GM23248 (cell line): ENCODE measurements around the gene NIPA2. TPM values are rescaled to one million over a fixed set of nuclear protein-coding genes. Genes with fewer than 3 reads are reported as not detected.
A peak's percentile ranks its signal among the peaks of the same experiment; 100 is the strongest.

Experiments
- DNase-seq: peaks from one replicate; pipeline ENCODE4 v3.0.0-alpha.2; 2015
- H2AFZ ChIP-seq: fragments of 200-600 bp; sonication (generic); 2 replicates; pipeline ENCODE4 v1.6.1; 2016; ENCODE audit warnings: antibody characterized with exemption
- H3F3A ChIP-seq: fragments of 200-600 bp; sonication (generic); 2 replicates; pipeline ENCODE4 v1.6.1; 2016; ENCODE audit warnings: mild to moderate bottlenecking, antibody characterized with exemption, mixed run types; ENCODE audit not compliant: insufficient read depth
- H3K27ac ChIP-seq: fragments of 200-600 bp; sonication (generic); 2 replicates; pipeline ENCODE4 v1.5.1; 2016; ENCODE audit warnings: mild to moderate bottlenecking
- H3K27me3 ChIP-seq: fragments of 200-600 bp; sonication (generic); replicated peaks from 2 replicates; pipeline ENCODE4 v1.6.1; 2016; ENCODE audit warnings: mild to moderate bottlenecking; ENCODE audit not compliant: insufficient read depth
- H3K36me3 ChIP-seq: fragments of 200-600 bp; sonication (generic); 2 replicates; pipeline ENCODE4 v1.6.1; 2016; ENCODE audit warnings: low read depth, mild to moderate bottlenecking
- H3K4me1 ChIP-seq: fragments of 200-600 bp; sonication (generic); 2 replicates; pipeline ENCODE4 v1.6.1; 2016; ENCODE audit warnings: mild to moderate bottlenecking; ENCODE audit not compliant: insufficient read depth
- H3K4me2 ChIP-seq: fragments of 200-600 bp; sonication (generic); one replicate; pipeline ENCODE4 v1.6.1; 2016; ENCODE audit warnings: mild to moderate bottlenecking; ENCODE audit not compliant: unreplicated experiment
- H3K4me3 ChIP-seq: fragments of 200-600 bp; sonication (generic); 2 replicates; pipeline ENCODE4 v1.5.1; 2016; ENCODE audit warnings: mild to moderate bottlenecking
- H3K79me2 ChIP-seq: fragments of 200-600 bp; sonication (generic); 2 replicates; pipeline ENCODE4 v1.6.1; 2016; ENCODE audit warnings: mild to moderate bottlenecking; ENCODE audit not compliant: insufficient read depth
- H3K9ac ChIP-seq: fragments of 200-600 bp; sonication (generic); 2 replicates; pipeline ENCODE4 v1.6.1; 2016; ENCODE audit warnings: mild to moderate bottlenecking
- H3K9me2 ChIP-seq: fragments of 200-600 bp; sonication (generic); 2 replicates; pipeline ENCODE4 v1.6.1; 2016; ENCODE audit warnings: mixed run types, mild to moderate bottlenecking, moderate library complexity; ENCODE audit not compliant: insufficient read depth
- H3K9me3 ChIP-seq: fragments of 200-600 bp; sonication (generic); one replicate; pipeline ENCODE4 v1.6.1; 2017; ENCODE audit warnings: low read depth
- H4K20me1 ChIP-seq: fragments of 200-600 bp; sonication (generic); 2 replicates; pipeline ENCODE4 v1.6.0; 2016; ENCODE audit not compliant: insufficient read depth
- EZH2 ChIP-seq: fragments of 200-600 bp; sonication (generic); IDR thresholded peaks from 2 replicates; pipeline ENCODE4 v1.6.1; 2018; ENCODE audit warnings: antibody characterized with exemption, mild to moderate bottlenecking; ENCODE audit not compliant: insufficient read depth, poor library complexity, severe bottlenecking
- EZH2phosphoT487 ChIP-seq: fragments of 200-600 bp; sonication (generic); IDR thresholded peaks from 2 replicates; pipeline ENCODE4 v1.6.1; 2018; ENCODE audit warnings: antibody characterized with exemption, moderate library complexity, mild to moderate bottlenecking, low read depth; ENCODE audit not compliant: insufficient read depth
- WGBS, 2 experiments: methylation state at CpG; one replicate each; pipeline ENCODE4 v1.1.6; 2015 to 2017; ENCODE audit warnings: low lambda C conversion rate in 2 of 2, low coverage in 1 of 2; ENCODE audit errors: missing lambda C conversion rate in 2 of 2; 5-methylcytosine and 5-hydroxymethylcytosine counted together
- in situ Hi-C: fragments of 300-500 bp; cut with MboI; formaldehyde crosslinking; loops from 2 replicates; pipeline ENCODE4 v1.15.0; 2020
- polyA plus RNA-seq: library from polyadenylated mRNA; unstranded; fragments of >200 nt; fragmentation: Nextera tagmentation; extraction: Ambion mirVana; gene quantifications from 2 replicates; pipeline ENCODE4 v1.2.1, GENCODE V29; 2016
- total RNA-seq: library from RNA; depleted of rRNA; stranded (reverse); fragments of >200 nt; shearing (Covaris generic); gene quantifications from 2 replicates; pipeline ENCODE4 v1.2.3, GENCODE V29; 2014

The NIPA2 gene
- total and polyA plus RNA-seq, 2 experiments from 2014 or later = 74.9 to 100 TPM

DNA sequence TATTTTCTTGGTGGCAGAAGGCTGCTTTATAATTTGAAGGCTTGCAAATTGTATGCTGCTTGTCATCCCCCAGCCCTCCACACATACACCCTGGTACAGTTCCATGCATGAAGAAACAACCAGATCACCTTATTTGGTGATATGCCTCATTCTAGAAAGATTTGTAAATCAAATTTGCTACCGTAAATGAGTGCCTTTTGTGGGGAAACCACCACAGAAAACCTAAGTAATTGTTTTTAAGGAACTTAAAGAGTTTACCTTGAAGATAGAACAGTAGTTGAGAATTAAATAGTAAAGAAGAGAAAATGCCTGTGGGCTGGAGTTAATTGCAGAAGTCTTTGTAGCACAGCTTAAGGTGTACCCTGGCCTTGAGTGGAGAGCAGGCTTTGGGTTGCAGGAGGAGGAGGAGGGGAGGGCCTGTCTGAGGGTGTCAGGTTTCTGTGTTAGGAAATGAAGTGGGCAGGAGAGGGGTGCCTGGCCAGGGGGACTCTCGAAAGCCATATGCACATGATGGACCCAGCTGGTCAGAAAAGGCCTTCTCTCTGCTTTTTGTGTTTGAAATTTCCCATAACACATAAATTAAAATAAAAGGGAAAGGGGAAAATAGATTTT is 6.9 kb downstream of the NIPA2 start:
- Histone ChIP-seq H3K9ac (no peak overlapping the region; the same call in 1 of the 2 replicates), H3K4me1 (peaks cover 16% of the 10 kb centered on the region), H3K27me3 (no peaks in the 10 kb centered on the region), H3K36me3 (no peaks in the 10 kb centered on the region; the same call in 1 of the 2 replicates), H3K4me3 (no peak overlapping the region), H2AFZ (no peak overlapping the region), H3K9me3 (no peaks in the 10 kb centered on the region), H4K20me1 (no peaks in the 10 kb centered on the region), H3K79me2 (peaks cover 100% of the 10 kb centered on the region), H3K9me2 (no peaks in the 10 kb centered on the region), H3K27ac (no peak overlapping the region; the same call in 1 of the 2 replicates), H3K4me2 (no peak overlapping the region), H3F3A (0 out of 2 replicates have a peak, but pooled peaks cover 13% of the 10 kb centered on the region)
- in situ Hi-C loops = no loop called here
- TF ChIP-seq EZH2phosphoT487 (no peak), EZH2 (no peak)
- DNase-seq = peak; percentile 40
- WGBS, 2 experiments = 69 to 71% methylated on average over 2 of the region's 2 CpGs

DNA sequence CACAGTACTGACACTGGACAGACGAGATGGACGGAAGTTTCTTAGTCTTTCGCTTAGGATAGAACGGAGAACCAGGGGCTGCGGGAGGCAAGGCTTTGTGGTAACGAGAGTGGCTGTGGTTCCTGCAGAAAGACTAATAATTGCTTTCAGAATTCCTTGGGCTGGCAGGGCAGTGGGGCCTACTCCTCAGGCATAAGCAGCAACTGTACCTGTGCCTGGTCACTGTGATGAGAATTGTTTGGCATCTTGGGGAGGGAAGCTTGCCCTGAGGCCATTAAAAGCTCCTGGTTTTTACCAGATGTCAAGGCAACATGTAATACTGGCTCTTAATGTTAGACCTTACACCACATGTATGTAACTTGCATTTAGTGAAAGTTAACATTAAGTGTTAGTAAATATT is 7.6 kb downstream of the NIPA2 start:
- H3K4me3 ChIP-seq = no peak overlapping the region
- no peaks in the 10 kb centered on the region for H3K27me3 ChIP-seq
- no peak for TF ChIP-seq EZH2
- TF ChIP-seq EZH2phosphoT487 = no peak
- in situ Hi-C loops = no loop called here
- no peak overlapping the region for H3K9ac ChIP-seq
- 0 out of 2 replicates have a peak, but pooled peaks cover 13% of the 10 kb centered on the region for H3F3A ChIP-seq
- H3K9me2 ChIP-seq = no peaks in the 10 kb centered on the region
- H3K27ac ChIP-seq = no peak overlapping the region
- H3K4me2 ChIP-seq = no peak overlapping the region
- H2AFZ ChIP-seq = no peak overlapping the region
- no peaks in the 10 kb centered on the region for H4K20me1 ChIP-seq
- no peak for DNase-seq
- H3K4me1 ChIP-seq = peaks cover 9% of the 10 kb centered on the region
- H3K79me2 ChIP-seq = peaks cover 100% of the 10 kb centered on the region
- H3K9me3 ChIP-seq = no peaks in the 10 kb centered on the region
- 97% methylated on average over 6 of the region's 6 CpGs for WGBS, 2 experiments
- peaks cover 6% of the 10 kb centered on the region; the same call in 1 of the 2 replicates for H3K36me3 ChIP-seq

DNA sequence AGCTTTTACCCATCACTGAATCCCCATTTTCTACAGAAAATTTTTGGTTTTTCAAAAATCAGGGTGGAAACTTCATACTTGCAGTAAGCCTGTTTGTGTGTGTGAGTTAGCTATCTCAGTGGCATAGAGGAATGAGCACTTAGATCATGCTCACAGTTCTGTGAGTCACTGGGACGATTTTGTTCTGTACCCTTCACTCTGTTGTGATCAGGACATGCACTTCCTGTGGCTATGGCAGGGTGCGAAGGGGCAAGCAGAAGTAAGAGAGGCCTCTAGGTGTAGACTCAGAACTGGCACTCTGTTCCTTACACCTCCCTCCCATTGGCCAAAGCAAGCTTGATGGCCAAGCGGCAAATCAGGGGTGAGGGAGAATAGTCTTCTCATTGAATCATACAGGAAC is 11.6 kb downstream of the NIPA2 start:
- in situ Hi-C loops = no loop called here
- Histone ChIP-seq H3K9me3 (no peaks in the 10 kb centered on the region), H3K9me2 (no peaks in the 10 kb centered on the region), H3K36me3 (peaks cover 34% of the 10 kb centered on the region; the same call in 1 of the 2 replicates), H2AFZ (no peak overlapping the region), H3K79me2 (peaks cover 87% of the 10 kb centered on the region), H4K20me1 (no peaks in the 10 kb centered on the region), H3K9ac (no peak overlapping the region), H3F3A (0 out of 2 replicates have a peak, but pooled peaks cover 3% of the 10 kb centered on the region), H3K27ac (no peak overlapping the region), H3K27me3 (no peaks in the 10 kb centered on the region), H3K4me2 (no peak overlapping the region), H3K4me1 (peaks cover 8% of the 10 kb centered on the region), H3K4me3 (no peak overlapping the region)
- peak; percentile 39 for DNase-seq
- no peak for TF ChIP-seq EZH2phosphoT487
- no peak for TF ChIP-seq EZH2
- 83 to 84% methylated on average over 3 of the region's 3 CpGs for WGBS, 2 experiments

DNA sequence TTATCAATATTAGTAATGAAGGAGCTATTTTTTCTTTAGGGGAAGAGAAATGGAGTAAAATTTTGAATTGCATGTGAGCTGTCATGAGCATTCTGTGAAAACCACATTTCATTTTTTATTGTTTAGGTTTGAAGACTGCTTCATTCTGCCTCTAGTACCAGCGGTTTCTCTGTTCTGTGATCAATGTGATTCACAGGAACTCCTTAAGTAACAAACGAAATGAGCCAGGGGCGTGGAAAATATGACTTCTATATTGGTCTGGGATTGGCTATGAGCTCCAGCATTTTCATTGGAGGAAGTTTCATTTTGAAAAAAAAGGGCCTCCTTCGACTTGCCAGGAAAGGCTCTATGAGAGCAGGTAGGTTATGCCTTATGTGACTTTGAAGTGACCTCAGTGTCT is 13.0 kb downstream of the NIPA2 start:
- no peaks in the 10 kb centered on the region for H3K9me2 ChIP-seq
- H3K9ac ChIP-seq = no peak overlapping the region
- no peaks in the 10 kb centered on the region for H4K20me1 ChIP-seq
- no peak for DNase-seq
- no peaks in the 10 kb centered on the region for H3K27me3 ChIP-seq
- peaks cover 4% of the 10 kb centered on the region; the same call in 1 of the 2 replicates for H3K4me1 ChIP-seq
- H3K36me3 ChIP-seq = peaks cover 42% of the 10 kb centered on the region; the same call in 1 of the 2 replicates
- no peak overlapping the region for H2AFZ ChIP-seq
- peaks cover 72% of the 10 kb centered on the region for H3K79me2 ChIP-seq
- no peak overlapping the region for H3K4me3 ChIP-seq
- no peaks in the 10 kb centered on the region for H3K9me3 ChIP-seq
- WGBS, 2 experiments = 74 to 76% methylated on average over 4 of the region's 4 CpGs
- no peak overlapping the region for H3K27ac ChIP-seq
- in situ Hi-C loops = no loop called here
- no peak overlapping the region for H3K4me2 ChIP-seq
- TF ChIP-seq EZH2 (no peak), EZH2phosphoT487 (no peak)
- H3F3A ChIP-seq = no peaks in the 10 kb centered on the region
